Measurements from ENCODE around the gene MFRP. TPM values are rescaled to one million over a fixed set of nuclear protein-coding genes. Genes with fewer than 3 reads are reported as not detected.

Gene MFRP
- total and polyA plus RNA-seq, 9 of the 15 experiments (the other 6 are each of a cell fraction or from before 2014, with no cell fraction given): not detected

DNA sequence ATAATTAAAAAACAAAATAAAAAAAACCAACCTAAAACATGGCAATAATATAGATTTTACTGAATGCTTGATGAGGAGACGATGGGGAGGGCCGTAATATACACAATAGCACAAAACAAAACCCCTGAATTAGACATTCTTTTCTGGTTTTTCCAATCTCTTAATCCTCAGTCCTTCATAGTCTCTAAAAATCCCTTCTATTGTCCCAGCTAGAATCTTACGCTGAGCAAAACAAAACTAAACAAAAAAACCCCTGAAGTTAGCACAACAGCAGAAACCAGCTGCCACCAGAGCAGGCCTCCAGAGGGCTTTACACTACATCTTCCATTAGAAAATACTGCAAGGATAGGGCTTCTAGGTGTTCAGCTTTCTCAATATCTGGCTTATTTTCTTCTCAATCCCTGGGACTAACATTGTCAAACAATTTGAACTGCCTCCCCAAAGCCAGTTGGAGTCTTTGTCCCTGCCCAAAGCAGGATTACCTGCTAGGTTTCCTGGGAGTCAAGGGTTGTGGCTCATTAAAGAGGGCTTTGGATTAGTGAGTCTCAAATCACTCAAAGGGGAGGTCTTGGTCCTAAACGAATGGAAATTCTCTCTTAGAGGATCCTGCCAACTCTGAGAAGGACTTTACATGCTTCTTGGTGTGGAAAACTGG, 14.3 kb downstream of the MFRP start:
- H4K20me1 ChIP-seq (replicated peaks; ENCODE audit: control insufficient read depth, insufficient read depth, low read length): no peaks in the 10 kb centered on the region
- no peak for ATAC-seq
- WGBS (ENCODE audit: insufficient coverage, low coverage, missing lambda C conversion rate): 64% methylated on average over 4 of the region's 4 CpGs
- in situ Hi-C loops (cut with MboI) (no loop called here), intact Hi-C loops (cut with micrococcal nuclease) (no loop called here)
- no peak overlapping the region for H3K4me2 ChIP-seq (ENCODE audit: insufficient read depth, low read length)
- H2AFZ ChIP-seq (ENCODE audit: low read depth, low read length): peak overlapping the region; percentile 82
- H3K4me3 ChIP-seq: no peak overlapping the region
- no peak overlapping the region for H3K27ac ChIP-seq (ENCODE audit: extremely low read depth, low read depth, low read length)
- peaks cover 25% of the 10 kb centered on the region for H3K79me2 ChIP-seq (ENCODE audit: control insufficient read depth, insufficient read depth, low read length)
- DNase-seq (ENCODE audit: extremely low read depth in 1 of 4, low spot score in 3 of 4): no peak
- no peaks in the 10 kb centered on the region for H3K9me1 ChIP-seq (ENCODE audit: control insufficient read depth, insufficient read depth, low read length)
- POLR2A ChIA-PET: interaction anchor here (0.6 to 1.5 kb wide), 4 partner anchors 17 to 263 kb away, joined by 3 to 6 read pairs (median 4); no protein-coding TSS in a partner anchor
- BruUV-seq (replicated peaks): no TSS peak
- peaks cover 0 to 24% of the 10 kb centered on the region in 2 experiments; a peak in 3 of 5 replicates for H3K4me1 ChIP-seq (replicated peaks in 1 of 2; ENCODE audit: control insufficient read depth in 2 of 2, insufficient read depth in 2 of 2, low read length in 2 of 2)
- TF ChIP-seq, protein P1, sequence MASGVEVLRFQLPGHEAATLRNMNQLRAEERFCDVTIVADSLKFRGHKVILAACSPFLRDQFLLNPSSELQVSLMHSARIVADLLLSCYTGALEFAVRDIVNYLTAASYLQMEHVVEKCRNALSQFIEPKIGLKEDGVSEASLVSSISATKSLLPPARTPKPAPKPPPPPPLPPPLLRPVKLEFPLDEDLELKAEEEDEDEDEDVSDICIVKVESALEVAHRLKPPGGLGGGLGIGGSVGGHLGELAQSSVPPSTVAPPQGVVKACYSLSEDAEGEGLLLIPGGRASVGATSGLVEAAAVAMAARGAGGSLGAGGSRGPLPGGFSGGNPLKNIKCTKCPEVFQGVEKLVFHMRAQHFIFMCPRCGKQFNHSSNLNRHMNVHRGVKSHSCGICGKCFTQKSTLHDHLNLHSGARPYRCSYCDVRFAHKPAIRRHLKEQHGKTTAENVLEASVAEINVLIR (CRISPR knock-in tag; IDR thresholded peaks at IDR 0.05): no peak
- TF ChIP-seq TCFL5 (CRISPR knock-in tag; conservative IDR thresholded peaks at IDR 0.05) (no peak), ADNP (tag; IDR thresholded peaks at IDR 0.05) (no peak), HNRNPL (IDR thresholded peaks at IDR 0.05; ENCODE audit: low read depth, low read length) (no peak)
- no peak overlapping the region for H3K9ac ChIP-seq (ENCODE audit: insufficient read depth in 1 of 2, low read depth in 2 of 2, low read length in 2 of 2)
- FAIRE-seq: no peak
- H3K36me3 ChIP-seq (ENCODE audit: control insufficient read depth, insufficient read depth, low read length): peaks cover 17% of the 10 kb centered on the region; the same call in 1 of the 3 replicates
- no peaks in the 10 kb centered on the region for H3K9me3 ChIP-seq (replicated peaks; ENCODE audit: control insufficient read depth, insufficient read depth, low read depth, low read length)
- H3K27me3 ChIP-seq (ENCODE audit: control insufficient read depth in 2 of 2, insufficient read depth in 2 of 2, low read length in 2 of 2): no peaks in the 10 kb centered on the region
- CTCF ChIA-PET (ENCODE audit: low intra/inter-chr PET ratio): no interaction called here

All from K562 (cell line).